SK-N-SH treated with all-trans-retinoic acid at 6 μM for 48 hours (cell line): ENCODE results near the gene FKTN.

Experiments
- ATAC-seq: fragments of 200-7000 bp; cut with Tn5 transposase; 3 replicates; pipeline ENCODE4 v1.9.1; 2020; ENCODE audit warnings: mild to moderate bottlenecking, moderate library complexity
- ARNTL ChIP-seq: fragments of 450-650 bp; formaldehyde crosslinking; IDR thresholded peaks from 2 replicates; pipeline ENCODE4 v1.5.0; 2020; ENCODE audit warnings: low read depth, mild to moderate bottlenecking, moderate library complexity, borderline replicate concordance
- BACH2 ChIP-seq: fragments of 250-450 bp; sonication (Bioruptor Pico); IDR thresholded peaks from 2 replicates; pipeline ENCODE4 v1.9.0; 2021; ENCODE audit warnings: mild to moderate bottlenecking, borderline replicate concordance
- CSDC2 ChIP-seq: fragments of 250-450 bp; sonication (Bioruptor Pico); IDR thresholded peaks from 2 replicates; pipeline ENCODE4 v1.5.0; 2020; ENCODE audit warnings: mild to moderate bottlenecking, moderate library complexity
- CSRNP3 ChIP-seq: fragments of 250-450 bp; sonication (Bioruptor Pico); IDR thresholded peaks from 2 replicates; pipeline ENCODE4 v1.5.1; 2021; ENCODE audit warnings: mild to moderate bottlenecking, moderate library complexity
- ESRRG ChIP-seq: fragments of 250-450 bp; sonication (Bioruptor Pico); IDR thresholded peaks from 2 replicates; pipeline ENCODE4 v1.6.1; 2021; ENCODE audit warnings: mild to moderate bottlenecking
- GLIS3 ChIP-seq: fragments of 250-450 bp; sonication (Bioruptor Pico); IDR thresholded peaks from 2 replicates; pipeline ENCODE4 v1.5.0; 2020; ENCODE audit warnings: mild to moderate bottlenecking, moderate library complexity
- ISL1 ChIP-seq: fragments of 250-450 bp; sonication (Bioruptor Pico); IDR thresholded peaks from 2 replicates; pipeline ENCODE4 v2.1.2; 2022; ENCODE audit warnings: mild to moderate bottlenecking, moderate library complexity
- OSR1 ChIP-seq: fragments of 250-450 bp; sonication (Bioruptor Pico); IDR thresholded peaks from 2 replicates; pipeline ENCODE4 v1.8.0; 2022; ENCODE audit warnings: moderate library complexity, mild to moderate bottlenecking, inconsistent platforms
- POU6F1 ChIP-seq: fragments of 250-450 bp; sonication (Bioruptor Pico); IDR thresholded peaks from 2 replicates; pipeline ENCODE4 v1.8.0; 2021; ENCODE audit warnings: low read depth, mild to moderate bottlenecking, moderate library complexity, borderline replicate concordance
- PPARA ChIP-seq: fragments of 250-450 bp; sonication (Bioruptor Pico); IDR thresholded peaks from 2 replicates; pipeline ENCODE4 v1.5.0; 2020; ENCODE audit warnings: mild to moderate bottlenecking, borderline replicate concordance
- RARB ChIP-seq: fragments of 250-450 bp; sonication (Bioruptor Pico); IDR thresholded peaks from 2 replicates; pipeline ENCODE4 v1.8.0; 2021; ENCODE audit warnings: mild to moderate bottlenecking, moderate library complexity
- SNAI2 ChIP-seq: fragments of 250-450 bp; sonication (Bioruptor Pico); IDR thresholded peaks from 2 replicates; pipeline ENCODE4 v1.5.0; 2020; ENCODE audit warnings: mild to moderate bottlenecking, moderate library complexity
- TCF4 ChIP-seq: fragments of 250-450 bp; sonication (Bioruptor Pico); IDR thresholded peaks from 2 replicates; pipeline ENCODE4 v1.8.0; 2021; ENCODE audit warnings: mild to moderate bottlenecking, moderate library complexity, borderline replicate concordance
- TOX ChIP-seq: fragments of 250-450 bp; sonication (Bioruptor Pico); IDR thresholded peaks from 2 replicates; pipeline ENCODE4 v1.8.0; 2021; ENCODE audit warnings: mild to moderate bottlenecking, moderate library complexity, borderline replicate concordance
- TSHZ2 ChIP-seq: fragments of 250-450 bp; sonication (Bioruptor Pico); IDR thresholded peaks from 2 replicates; pipeline ENCODE4 v1.5.0; 2020; ENCODE audit warnings: mild to moderate bottlenecking, moderate library complexity
- ZFP3 ChIP-seq: fragments of 250-450 bp; sonication (Bioruptor Pico); IDR thresholded peaks from 2 replicates; pipeline ENCODE4 v1.5.0; 2020; ENCODE audit warnings: mild to moderate bottlenecking, moderate library complexity
- ZFP30 ChIP-seq: fragments of 450-650 bp; formaldehyde crosslinking; IDR thresholded peaks from 2 replicates; pipeline ENCODE4 v1.5.0; 2022; ENCODE audit warnings: mild to moderate bottlenecking, moderate library complexity
- ZNF565 ChIP-seq: fragments of 450-650 bp; formaldehyde crosslinking; conservative IDR thresholded peaks from 2 replicates; pipeline ENCODE4 v1.5.0; 2020; ENCODE audit warnings: low read depth, mild to moderate bottlenecking, moderate library complexity
- ZNF70 ChIP-seq: fragments of 450-650 bp; formaldehyde crosslinking; IDR thresholded peaks from 2 replicates; pipeline ENCODE4 v1.5.0; 2020; ENCODE audit warnings: mild to moderate bottlenecking, moderate library complexity
- ZNF8 ChIP-seq: fragments of 450-650 bp; formaldehyde crosslinking; IDR thresholded peaks from 2 replicates; pipeline ENCODE4 v1.5.0; 2020; ENCODE audit warnings: mild to moderate bottlenecking, moderate library complexity
- TF ChIP-seq, protein P1 (sequence below): fragments of 250-450 bp; sonication (Bioruptor Pico); IDR thresholded peaks from 2 replicates; pipeline ENCODE4 v1.8.0; 2020; ENCODE audit warnings: mild to moderate bottlenecking, moderate library complexity, borderline replicate concordance
- TF ChIP-seq, protein P2 (sequence below): fragments of 250-450 bp; sonication (Bioruptor Pico); IDR thresholded peaks from 2 replicates; pipeline ENCODE4 v1.5.1; 2020; ENCODE audit warnings: low read depth, mild to moderate bottlenecking, moderate library complexity

The FKTN gene

GRCh38 chr9:105661011-105661410, 103.1 kb downstream of the FKTN start:
- no peak for ATAC-seq
- TF ChIP-seq CSRNP3 (CRISPR knock-in tag), result no peak
- no peak for TF ChIP-seq ZNF70 (CRISPR knock-in tag)
- no peak for TF ChIP-seq OSR1 (CRISPR knock-in tag)
- TF ChIP-seq, protein P1, sequence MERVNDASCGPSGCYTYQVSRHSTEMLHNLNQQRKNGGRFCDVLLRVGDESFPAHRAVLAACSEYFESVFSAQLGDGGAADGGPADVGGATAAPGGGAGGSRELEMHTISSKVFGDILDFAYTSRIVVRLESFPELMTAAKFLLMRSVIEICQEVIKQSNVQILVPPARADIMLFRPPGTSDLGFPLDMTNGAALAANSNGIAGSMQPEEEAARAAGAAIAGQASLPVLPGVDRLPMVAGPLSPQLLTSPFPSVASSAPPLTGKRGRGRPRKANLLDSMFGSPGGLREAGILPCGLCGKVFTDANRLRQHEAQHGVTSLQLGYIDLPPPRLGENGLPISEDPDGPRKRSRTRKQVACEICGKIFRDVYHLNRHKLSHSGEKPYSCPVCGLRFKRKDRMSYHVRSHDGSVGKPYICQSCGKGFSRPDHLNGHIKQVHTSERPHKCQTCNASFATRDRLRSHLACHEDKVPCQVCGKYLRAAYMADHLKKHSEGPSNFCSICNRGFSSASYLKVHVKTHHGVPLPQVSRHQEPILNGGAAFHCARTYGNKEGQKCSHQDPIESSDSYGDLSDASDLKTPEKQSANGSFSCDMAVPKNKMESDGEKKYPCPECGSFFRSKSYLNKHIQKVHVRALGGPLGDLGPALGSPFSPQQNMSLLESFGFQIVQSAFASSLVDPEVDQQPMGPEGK (CRISPR knock-in tag), result no peak
- no peak for TF ChIP-seq TCF4
- no peak for TF ChIP-seq GLIS3 (CRISPR knock-in tag)
- no peak for TF ChIP-seq PPARA (CRISPR knock-in tag)
- TF ChIP-seq ZNF8 (CRISPR knock-in tag), result no peak
- no peak for TF ChIP-seq RARB
- TF ChIP-seq POU6F1 (CRISPR knock-in tag), result no peak
- TF ChIP-seq ESRRG (CRISPR knock-in tag), result no peak
- TF ChIP-seq ZNF565 (CRISPR knock-in tag), result no peak
- no peak for TF ChIP-seq CSDC2 (CRISPR knock-in tag)
- TF ChIP-seq ZFP3 (CRISPR knock-in tag), result no peak
- no peak for TF ChIP-seq ARNTL (CRISPR knock-in tag)
- TF ChIP-seq SNAI2 (CRISPR knock-in tag), result no peak
- TF ChIP-seq BACH2 (CRISPR knock-in tag), result no peak

GRCh38 chr9:105662184-105663104, 104.5 kb downstream of the FKTN start, which contains the start of gene TAL2:
TSS of gene TAL2 (plus strand) at chr9:105662457. CDS start at chr9:105662497, 40 bp downstream.
- TF ChIP-seq TSHZ2 (CRISPR knock-in tag) (no peak), GLIS3 (CRISPR knock-in tag) (no peak), SNAI2 (CRISPR knock-in tag) (no peak), RARB (no peak), ZNF70 (CRISPR knock-in tag) (no peak), PPARA (CRISPR knock-in tag) (no peak), ZFP30 (CRISPR knock-in tag) (no peak), CSRNP3 (CRISPR knock-in tag) (no peak), TCF4 (no peak), ZNF8 (CRISPR knock-in tag) (no peak), ZFP3 (CRISPR knock-in tag) (no peak), OSR1 (CRISPR knock-in tag) (no peak), POU6F1 (CRISPR knock-in tag) (no peak), BACH2 (CRISPR knock-in tag) (no peak), ISL1 (CRISPR knock-in tag) (no peak), TOX (CRISPR knock-in tag) (no peak), CSDC2 (CRISPR knock-in tag) (no peak)
- TF ChIP-seq, protein P2, sequence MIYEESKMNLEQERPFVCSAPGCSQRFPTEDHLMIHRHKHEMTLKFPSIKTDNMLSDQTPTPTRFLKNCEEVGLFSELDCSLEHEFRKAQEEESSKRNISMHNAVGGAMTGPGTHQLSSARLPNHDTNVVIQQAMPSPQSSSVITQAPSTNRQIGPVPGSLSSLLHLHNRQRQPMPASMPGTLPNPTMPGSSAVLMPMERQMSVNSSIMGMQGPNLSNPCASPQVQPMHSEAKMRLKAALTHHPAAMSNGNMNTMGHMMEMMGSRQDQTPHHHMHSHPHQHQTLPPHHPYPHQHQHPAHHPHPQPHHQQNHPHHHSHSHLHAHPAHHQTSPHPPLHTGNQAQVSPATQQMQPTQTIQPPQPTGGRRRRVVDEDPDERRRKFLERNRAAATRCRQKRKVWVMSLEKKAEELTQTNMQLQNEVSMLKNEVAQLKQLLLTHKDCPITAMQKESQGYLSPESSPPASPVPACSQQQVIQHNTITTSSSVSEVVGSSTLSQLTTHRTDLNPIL (CRISPR knock-in tag), result no peak
- TF ChIP-seq, protein P1 (CRISPR knock-in tag), result no peak
- ATAC-seq, result no peak
